Keratinocyte (primary cell): ENCODE measurements around the gene BABAM2. TPM values are rescaled to one million over a fixed set of nuclear protein-coding genes. Genes with fewer than 3 reads are reported as not detected.

ENCODE experiments used
- DNase-seq: peaks from one replicate; pipeline ENCODE4 v3.0.0-alpha.2; 2011; ENCODE audit warnings: low read depth, missing footprints, low spot score
- FAIRE-seq: peaks from 2 replicates; lab custom pipeline; 2011; peaks lifted over from hg19 to GRCh38; lab: Jason Lieb, UNC
- H2AFZ ChIP-seq: 2 replicates; pipeline ENCODE4 v1.6.0; 2012; ENCODE audit warnings: low read length, control low read depth, inconsistent platforms; ENCODE audit not compliant: control insufficient read depth
- H3K27ac ChIP-seq: 2 replicates; pipeline ENCODE4 v1.5.1; 2011; ENCODE audit warnings: low read length; ENCODE audit not compliant: control insufficient read depth, insufficient read depth
- H3K27me3 ChIP-seq: 3 replicates; pipeline ENCODE4 v1.6.0; 2011; ENCODE audit warnings: low read length; ENCODE audit not compliant: control insufficient read depth, insufficient read depth; ENCODE audit errors: extremely low read depth
- H3K36me3 ChIP-seq, 2 experiments: 2 replicates in 1 of 2; 3 replicates in 1 of 2; pipeline ENCODE4 v1.5.1; 2011; ENCODE audit warnings: low read length in 2 of 2, mild to moderate bottlenecking in 1 of 2; ENCODE audit not compliant: control insufficient read depth in 2 of 2, insufficient read depth in 2 of 2; ENCODE audit errors: extremely low read depth in 1 of 2
- H3K4me1 ChIP-seq: 3 replicates; pipeline ENCODE4 v1.5.1; 2011; ENCODE audit warnings: low read length; ENCODE audit not compliant: control insufficient read depth, insufficient read depth; ENCODE audit errors: extremely low read depth
- H3K4me2 ChIP-seq: 3 replicates; pipeline ENCODE4 v1.6.0; 2011; ENCODE audit warnings: low read depth, low read length; ENCODE audit not compliant: control insufficient read depth, insufficient read depth; ENCODE audit errors: extremely low read depth
- H3K4me3 ChIP-seq, 3 experiments: fragments of 200-600 bp in 1 of 3; sonication (generic) in 1 of 3; 2 replicates in 2 of 3; 3 replicates in 1 of 3; pipeline ENCODE4 v1.5.1; 2011 to 2016; ENCODE audit warnings: low read length in 3 of 3, mild to moderate bottlenecking in 3 of 3, control low read depth in 2 of 3, inconsistent platforms in 1 of 3, low read depth in 1 of 3, mixed read lengths in 1 of 3, mixed run types in 1 of 3, moderate library complexity in 1 of 3; ENCODE audit not compliant: control insufficient read depth in 2 of 3, insufficient read depth in 2 of 3; ENCODE audit errors: extremely low read depth in 1 of 3
- H3K79me2 ChIP-seq: 2 replicates; pipeline ENCODE4 v1.6.0; 2012; ENCODE audit warnings: low read length; ENCODE audit not compliant: control insufficient read depth, insufficient read depth
- H3K9ac ChIP-seq: 3 replicates; pipeline ENCODE4 v1.6.0; 2011; ENCODE audit warnings: low read length; ENCODE audit not compliant: control insufficient read depth, insufficient read depth; ENCODE audit errors: extremely low read depth
- H3K9me1 ChIP-seq: 3 replicates; pipeline ENCODE4 v1.6.0; 2011; ENCODE audit warnings: low read length; ENCODE audit not compliant: control insufficient read depth, insufficient read depth; ENCODE audit errors: extremely low read depth
- H3K9me3 ChIP-seq: 2 replicates; pipeline ENCODE4 v1.5.1; 2012; ENCODE audit warnings: low read depth, low read length; ENCODE audit not compliant: control insufficient read depth
- H4K20me1 ChIP-seq: 3 replicates; pipeline ENCODE4 v1.6.0; 2011; ENCODE audit warnings: low read length; ENCODE audit not compliant: control insufficient read depth, insufficient read depth; ENCODE audit errors: extremely low read depth
- EZH2 ChIP-seq: IDR thresholded peaks from one replicate; pipeline ENCODE4 v1.6.1; 2012; ENCODE audit warnings: inconsistent platforms, mild to moderate bottlenecking, low read length, moderate library complexity
- dilution Hi-C: fragments of 300-500 bp; cut with MboI; formaldehyde crosslinking; loops from one replicate; pipeline ENCODE4 v1.7.0; 2020; ENCODE audit warnings: low sequenced_read_pairs; ENCODE audit not compliant: extremely low pct_ligation_motif_present
- polyA plus RNA-seq, 5 experiments: library from polyadenylated mRNA; depleted of rRNA in 3 of 5; stranded (reverse) in 3 of 5; stranded (forward) in 1 of 5; unstranded in 1 of 5; fragments of >200 nt; gene quantifications; 1 replicate in 1 of 5; 2 replicates in 3 of 5; 3 replicates in 1 of 5; pipeline versions ENCODE4 v1.2.1 to v1.2.3, GENCODE V29; 2011 to 2012; ENCODE audit warnings: missing spikeins in 2 of 5, low read depth in 1 of 5, low replicate concordance in 1 of 5
- TF ChIP-seq, protein P1 (sequence below), 3 experiments: IDR thresholded peaks in 1 of 3; conservative IDR thresholded peaks in 1 of 3; optimal IDR thresholded peaks in 1 of 3; 2 replicates in 2 of 3; 3 replicates in 1 of 3; pipeline versions ENCODE3 to v1.5.1; 2011; ENCODE audit warnings: low read length in 3 of 3, mild to moderate bottlenecking in 3 of 3, moderate library complexity in 2 of 3, control low read depth in 1 of 3, inconsistent platforms in 1 of 3; ENCODE audit not compliant: insufficient read depth in 2 of 3; ENCODE audit errors: extremely low read depth in 1 of 3

Gene BABAM2
- polyA plus RNA-seq, 1 donor (not counting 4 experiments of a cell fraction or from before 2014, with no cell fraction given) = 29.8 TPM

DNA sequence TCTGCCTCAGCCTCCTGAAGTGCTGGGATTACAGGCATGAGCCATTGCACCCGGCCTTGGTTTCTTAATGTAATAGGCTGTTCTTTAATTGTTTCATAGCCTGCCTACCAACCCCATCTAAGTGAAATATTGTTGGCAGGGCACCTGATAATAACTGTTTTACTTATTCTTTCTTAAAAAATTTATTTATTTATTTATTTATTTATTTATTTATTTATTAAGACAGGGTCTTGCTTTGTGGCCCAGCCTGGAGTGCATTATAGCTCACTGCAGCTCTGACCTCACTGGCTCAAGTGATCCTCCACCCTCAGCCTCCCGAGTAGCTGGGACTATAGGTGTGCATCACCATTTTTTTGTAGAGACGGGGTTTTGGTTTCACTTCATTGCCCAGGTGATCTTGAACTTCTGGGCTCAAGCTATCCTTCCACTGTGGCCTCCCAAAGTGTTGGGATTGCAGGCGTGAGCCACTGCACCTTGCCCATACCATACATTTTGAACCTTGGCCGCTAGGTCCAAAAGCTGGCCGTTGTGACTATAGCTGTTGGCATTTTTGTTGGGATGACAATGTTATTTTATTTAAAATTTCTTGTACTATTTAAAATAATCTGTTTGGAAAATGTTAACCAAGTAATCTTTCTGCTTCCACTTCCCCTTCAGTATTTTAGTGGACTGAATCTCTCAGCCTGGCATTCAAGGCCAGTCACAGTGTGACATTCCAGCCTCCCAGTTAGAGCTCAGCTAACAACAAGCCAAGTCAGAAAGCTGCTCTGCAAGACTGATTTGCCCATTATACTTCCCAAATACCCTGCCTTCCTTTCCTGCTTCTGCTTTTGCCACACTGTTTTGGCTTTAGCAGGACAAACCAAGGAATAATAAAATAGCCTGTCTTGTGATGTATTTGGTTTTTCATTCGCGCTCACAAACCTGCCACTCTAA lies 52.4 kb downstream of the BABAM2 start:
- H3K27ac ChIP-seq = no peak overlapping the region

DNA sequence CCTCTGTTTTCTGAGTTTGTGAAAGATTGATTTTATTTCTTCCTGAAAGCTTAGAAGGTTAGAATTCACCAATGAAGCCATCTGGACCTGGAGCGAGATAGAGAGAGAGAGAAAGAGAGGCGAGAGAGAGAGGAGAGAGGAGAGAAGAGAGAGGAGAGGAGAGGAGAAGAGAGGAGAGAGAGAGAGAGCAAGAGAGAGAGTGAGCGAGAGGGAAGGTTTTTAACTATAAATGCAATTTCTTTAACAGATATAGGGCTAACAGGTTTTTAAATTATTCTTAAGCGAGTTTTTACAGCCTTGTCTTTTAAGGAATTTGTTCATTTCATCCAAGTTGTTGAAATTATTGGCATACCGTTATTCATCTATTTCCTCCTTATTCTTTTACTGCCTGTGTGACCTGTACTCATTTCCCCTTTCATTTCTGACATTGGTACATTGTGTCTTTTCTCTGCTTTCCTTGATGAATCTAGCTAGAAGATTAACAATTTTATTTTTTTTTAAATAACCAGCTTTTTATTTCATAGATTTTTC lies 56.1 kb downstream of the BABAM2 start:
- Histone ChIP-seq H3K27me3 (no peaks in the 10 kb centered on the region), H3K4me3 (no peak overlapping the region), H3K9me3 (no peaks in the 10 kb centered on the region), H3K36me3 (no peaks in the 10 kb centered on the region), H3K27ac (no peak overlapping the region), H3K79me2 (no peaks in the 10 kb centered on the region), H3K4me1 (no peaks in the 10 kb centered on the region), H3K9ac (no peak overlapping the region), H3K4me2 (no peak overlapping the region), H4K20me1 (no peaks in the 10 kb centered on the region), H2AFZ (no peak overlapping the region), H3K9me1 (no peaks in the 10 kb centered on the region)
- DNase-seq = no peak
- TF ChIP-seq EZH2 = no peak
- TF ChIP-seq, protein P1, sequence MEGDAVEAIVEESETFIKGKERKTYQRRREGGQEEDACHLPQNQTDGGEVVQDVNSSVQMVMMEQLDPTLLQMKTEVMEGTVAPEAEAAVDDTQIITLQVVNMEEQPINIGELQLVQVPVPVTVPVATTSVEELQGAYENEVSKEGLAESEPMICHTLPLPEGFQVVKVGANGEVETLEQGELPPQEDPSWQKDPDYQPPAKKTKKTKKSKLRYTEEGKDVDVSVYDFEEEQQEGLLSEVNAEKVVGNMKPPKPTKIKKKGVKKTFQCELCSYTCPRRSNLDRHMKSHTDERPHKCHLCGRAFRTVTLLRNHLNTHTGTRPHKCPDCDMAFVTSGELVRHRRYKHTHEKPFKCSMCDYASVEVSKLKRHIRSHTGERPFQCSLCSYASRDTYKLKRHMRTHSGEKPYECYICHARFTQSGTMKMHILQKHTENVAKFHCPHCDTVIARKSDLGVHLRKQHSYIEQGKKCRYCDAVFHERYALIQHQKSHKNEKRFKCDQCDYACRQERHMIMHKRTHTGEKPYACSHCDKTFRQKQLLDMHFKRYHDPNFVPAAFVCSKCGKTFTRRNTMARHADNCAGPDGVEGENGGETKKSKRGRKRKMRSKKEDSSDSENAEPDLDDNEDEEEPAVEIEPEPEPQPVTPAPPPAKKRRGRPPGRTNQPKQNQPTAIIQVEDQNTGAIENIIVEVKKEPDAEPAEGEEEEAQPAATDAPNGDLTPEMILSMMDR (optimal IDR thresholded peaks at IDR 0.05 in 1 of 3, IDR thresholded peaks at IDR 0.05 in 1 of 3, conservative IDR thresholded peaks at IDR 0.05 in 1 of 3; ENCODE audit: extremely low read depth in 1 of 3, insufficient read depth in 2 of 3, low read length in 3 of 3) = no peak
- dilution Hi-C loops = no loop called here
- FAIRE-seq = no peak

More for the DNA sequence above, 52.4 kb downstream of the BABAM2 start:
- no peaks in the 10 kb centered on the region for H4K20me1 ChIP-seq
- FAIRE-seq (no peak), DNase-seq (no peak)
- H3K4me2 ChIP-seq = no peak overlapping the region
- no peaks in the 10 kb centered on the region for H3K9me1 ChIP-seq
- H3K9me3 ChIP-seq = no peaks in the 10 kb centered on the region
- no peak overlapping the region for H2AFZ ChIP-seq
- no peaks in the 10 kb centered on the region for H3K27me3 ChIP-seq
- TF ChIP-seq EZH2 = no peak
- H3K9ac ChIP-seq = no peak overlapping the region
- dilution Hi-C loops = no loop called here
- H3K4me1 ChIP-seq = no peaks in the 10 kb centered on the region
- H3K4me3 ChIP-seq = no peak overlapping the region
- no peaks in the 10 kb centered on the region for H3K79me2 ChIP-seq
- no peaks in the 10 kb centered on the region for H3K36me3 ChIP-seq
